H7 (cell line): Measurements from ENCODE around the gene SPSB2. TPM values are rescaled to one million over a fixed set of nuclear protein-coding genes. Genes with fewer than 3 reads are reported as not detected.
"Not testable (repeated sequence)": the region's sequence is repeated elsewhere in the genome, so short reads cannot be mapped to it uniquely, and the experiment has no call there.

Experiments
- DNase-seq: peaks from one replicate; pipeline ENCODE4 v3.0.0; 2012
- H3K27me3 ChIP-seq: 2 replicates; pipeline ENCODE4 v1.6.0; 2011; ENCODE audit warnings: mild to moderate bottlenecking, low read length; ENCODE audit not compliant: control insufficient read depth, insufficient read depth
- H3K36me3 ChIP-seq: replicated peaks from 2 replicates; pipeline ENCODE4 v1.5.1; 2011; ENCODE audit warnings: low read length; ENCODE audit not compliant: control insufficient read depth, insufficient read depth
- H3K4me3 ChIP-seq: 2 replicates; pipeline ENCODE4 v1.5.1; 2011; ENCODE audit warnings: low read depth, mild to moderate bottlenecking, control low read depth, low read length, moderate library complexity; ENCODE audit not compliant: insufficient read depth
- total RNA-seq: library from RNA; depleted of rRNA; stranded (reverse); fragments of >200 nt; shearing (Covaris generic); gene quantifications from 2 replicates; pipeline ENCODE4 v1.2.3, GENCODE V29; 2014

SPSB2 gene
- total RNA-seq, 1 experiment from 2014 or later: 28.7 TPM

- H3K4me3 ChIP-seq, H3K27me3 ChIP-seq, H3K36me3 ChIP-seq, DNase-seq: not testable (repeated sequence)
Measured at GRCh38 chr12:6888794-6889193, 15.7 kb upstream of the SPSB2 start.

- no peaks in the 10 kb centered on the region; the same call in 1 of the 2 replicates for H3K36me3 ChIP-seq
- DNase-seq: no peak
- no peaks in the 10 kb centered on the region for H3K27me3 ChIP-seq
- H3K4me3 ChIP-seq: no peak overlapping the region
Measured at GRCh38 chr12:6888360-6888759, 15.3 kb upstream of the SPSB2 start.

DNA sequence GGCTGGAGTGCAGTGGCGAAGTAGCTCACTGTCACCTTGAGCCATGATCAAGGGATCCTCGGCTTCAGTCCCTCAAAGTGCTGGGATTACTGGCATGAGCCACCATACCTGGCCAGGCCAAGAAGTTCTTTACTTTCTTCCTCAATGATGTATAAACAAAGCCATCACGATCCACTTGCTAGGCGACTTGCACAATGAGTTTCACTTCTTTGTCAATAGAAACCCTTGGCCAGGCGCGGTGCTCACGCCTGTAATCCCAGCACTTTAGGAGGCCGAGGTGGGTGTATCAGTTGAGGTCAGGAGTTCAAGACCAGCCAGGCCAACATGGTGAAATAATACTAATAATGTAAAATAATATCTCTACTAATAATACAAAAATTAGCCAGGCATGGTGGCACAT lies 14.4 kb upstream of the SPSB2 start:
- no peaks in the 10 kb centered on the region; the same call in 1 of the 2 replicates for H3K36me3 ChIP-seq
- DNase-seq: no peak
- H3K27me3 ChIP-seq: no peaks in the 10 kb centered on the region
- no peak overlapping the region for H3K4me3 ChIP-seq

GRCh38 chr12:6886206-6886999 lies 13.3 kb upstream of the SPSB2 start:
- not testable (repeated sequence) for H3K4me3 ChIP-seq, DNase-seq, H3K27me3 ChIP-seq, H3K36me3 ChIP-seq

GRCh38 chr12:6884539-6884938 lies 11.4 kb upstream of the SPSB2 start:
- no peaks in the 10 kb centered on the region for H3K27me3 ChIP-seq
- H3K36me3 ChIP-seq: no peaks in the 10 kb centered on the region; the same call in 1 of the 2 replicates
- H3K4me3 ChIP-seq: no peak overlapping the region
- no peak for DNase-seq

DNA sequence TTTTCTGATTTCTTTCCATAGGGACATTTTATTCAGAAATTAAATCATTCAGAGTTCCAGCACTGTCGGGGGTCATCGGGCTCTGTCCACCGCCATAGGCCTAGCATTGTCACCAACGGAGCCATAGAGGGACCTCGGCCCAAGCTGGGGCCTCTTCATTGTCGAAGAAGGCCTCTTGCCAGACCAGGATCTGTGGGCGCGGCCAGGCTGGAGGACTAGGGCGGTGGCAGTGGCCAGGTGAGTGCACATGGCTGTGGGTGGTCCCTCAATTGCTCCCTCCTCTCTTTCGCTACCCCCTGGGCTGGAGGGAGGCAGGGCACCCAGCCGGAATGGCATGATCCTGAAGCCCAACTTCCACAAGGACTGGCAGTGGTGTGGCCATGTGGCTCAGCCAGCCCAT lies 10.6 kb upstream of the SPSB2 start:
- no peaks in the 10 kb centered on the region; the same call in 1 of the 2 replicates for H3K36me3 ChIP-seq
- H3K4me3 ChIP-seq: no peak overlapping the region
- no peaks in the 10 kb centered on the region for H3K27me3 ChIP-seq
- peak; percentile 13 for DNase-seq

DNA sequence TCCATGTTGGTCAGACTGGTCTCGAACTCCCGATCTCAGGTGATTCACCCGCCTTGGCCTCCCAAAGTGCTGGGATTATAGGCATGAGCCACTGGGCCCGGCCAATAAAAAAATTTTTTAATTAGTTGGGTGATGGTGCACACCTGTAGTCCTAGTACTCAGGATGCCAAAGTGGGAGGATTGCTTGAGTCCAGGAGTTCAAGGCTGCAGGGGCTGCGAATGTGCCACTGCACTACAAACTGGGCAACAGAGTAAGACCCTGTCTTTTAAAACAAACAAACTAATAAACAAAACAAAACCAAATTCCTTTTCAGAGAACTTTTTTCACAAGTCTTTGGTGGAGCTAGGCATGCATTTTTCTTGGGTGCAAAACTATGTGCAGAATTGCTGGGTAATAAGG lies 10.1 kb upstream of the SPSB2 start:
- no peaks in the 10 kb centered on the region; the same call in 1 of the 2 replicates for H3K36me3 ChIP-seq
- no peak for DNase-seq
- H3K4me3 ChIP-seq: no peak overlapping the region
- H3K27me3 ChIP-seq: no peaks in the 10 kb centered on the region

DNA sequence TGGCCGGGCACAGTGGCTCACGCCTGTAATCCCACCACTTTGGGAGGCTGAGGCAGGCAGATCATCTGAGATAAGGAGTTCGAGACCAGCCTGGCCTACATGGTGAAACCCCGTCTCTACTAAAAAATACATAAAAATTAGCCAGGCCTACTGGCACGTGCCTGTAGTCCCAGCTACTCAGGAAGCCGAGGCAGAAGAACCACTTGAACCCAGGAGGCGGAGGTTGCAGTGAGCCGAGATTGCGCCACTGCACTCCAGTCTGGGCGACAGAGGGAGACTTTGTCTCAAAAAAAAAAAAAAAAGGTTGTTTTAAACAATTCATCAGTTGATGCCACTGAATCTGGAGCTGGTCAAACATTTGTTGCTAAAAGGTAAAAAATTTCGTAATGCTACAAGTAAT lies 6.7 kb upstream of the SPSB2 start:
- H3K36me3 ChIP-seq, H3K4me3 ChIP-seq, DNase-seq: not testable (repeated sequence)

GRCh38 chr12:6874015-6874368 lies 889 bp upstream of the SPSB2 start:
- H3K36me3 ChIP-seq: peaks cover 19% of the 10 kb centered on the region
- DNase-seq, H3K27me3 ChIP-seq: not testable (repeated sequence)
- peak overlapping the region; percentile 58 for H3K4me3 ChIP-seq

More for the DNA sequence above, 6.7 kb upstream of the SPSB2 start:
- H3K27me3 ChIP-seq: not testable (repeated sequence)

DNA sequence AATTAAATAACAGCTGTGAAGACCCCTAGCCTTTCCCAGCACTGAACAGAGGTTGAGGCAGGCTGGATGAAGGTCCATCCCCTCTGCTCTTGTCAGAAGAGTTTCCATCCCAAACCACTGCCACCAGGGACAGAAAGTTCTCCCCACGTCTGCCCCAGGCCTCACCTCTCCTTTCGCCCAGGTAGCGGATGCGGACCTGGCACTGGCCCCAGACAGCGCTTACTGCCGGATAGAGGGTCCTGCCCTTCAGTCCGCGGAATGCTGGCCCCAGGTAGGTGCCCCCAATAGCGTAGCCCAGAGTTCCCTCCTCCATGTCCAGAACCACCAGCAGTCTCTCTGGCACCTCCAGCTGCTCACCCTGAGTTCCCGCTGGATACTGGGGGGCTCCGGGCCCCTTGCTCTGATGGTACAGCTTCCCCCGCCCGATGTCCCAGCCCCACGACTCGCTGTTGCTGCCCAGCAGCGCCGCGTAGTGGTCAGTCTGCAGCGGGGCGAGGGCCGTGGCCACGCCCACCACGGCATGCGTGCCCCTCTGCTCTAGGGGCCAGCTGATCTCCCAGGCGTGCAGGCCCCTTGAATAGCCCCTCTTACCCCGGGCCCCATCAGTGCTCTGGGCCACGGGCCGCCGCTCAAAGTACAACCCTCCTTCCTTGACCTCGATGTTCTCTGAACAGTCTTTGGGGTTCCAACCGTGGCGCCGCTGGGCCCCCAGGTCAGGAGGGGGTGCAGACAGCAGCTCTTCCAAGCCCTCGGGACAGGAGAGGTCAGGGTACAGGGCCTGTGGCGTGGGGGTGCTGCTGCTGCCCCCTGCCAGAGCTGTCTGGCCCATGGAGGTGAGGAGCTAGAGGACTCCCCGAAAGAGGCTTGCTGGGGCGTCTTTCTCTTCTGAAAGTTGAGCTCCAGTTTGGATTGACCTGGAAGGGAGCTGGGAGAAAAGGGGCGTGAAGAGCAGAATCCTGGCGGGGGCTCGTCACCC lies 742 bp downstream of the SPSB2 start:
- H3K27me3 ChIP-seq: no peaks in the 10 kb centered on the region
- DNase-seq: peak; percentile 95
- H3K4me3 ChIP-seq: peak overlapping the region; percentile 88
- peaks cover 20% of the 10 kb centered on the region for H3K36me3 ChIP-seq

DNA sequence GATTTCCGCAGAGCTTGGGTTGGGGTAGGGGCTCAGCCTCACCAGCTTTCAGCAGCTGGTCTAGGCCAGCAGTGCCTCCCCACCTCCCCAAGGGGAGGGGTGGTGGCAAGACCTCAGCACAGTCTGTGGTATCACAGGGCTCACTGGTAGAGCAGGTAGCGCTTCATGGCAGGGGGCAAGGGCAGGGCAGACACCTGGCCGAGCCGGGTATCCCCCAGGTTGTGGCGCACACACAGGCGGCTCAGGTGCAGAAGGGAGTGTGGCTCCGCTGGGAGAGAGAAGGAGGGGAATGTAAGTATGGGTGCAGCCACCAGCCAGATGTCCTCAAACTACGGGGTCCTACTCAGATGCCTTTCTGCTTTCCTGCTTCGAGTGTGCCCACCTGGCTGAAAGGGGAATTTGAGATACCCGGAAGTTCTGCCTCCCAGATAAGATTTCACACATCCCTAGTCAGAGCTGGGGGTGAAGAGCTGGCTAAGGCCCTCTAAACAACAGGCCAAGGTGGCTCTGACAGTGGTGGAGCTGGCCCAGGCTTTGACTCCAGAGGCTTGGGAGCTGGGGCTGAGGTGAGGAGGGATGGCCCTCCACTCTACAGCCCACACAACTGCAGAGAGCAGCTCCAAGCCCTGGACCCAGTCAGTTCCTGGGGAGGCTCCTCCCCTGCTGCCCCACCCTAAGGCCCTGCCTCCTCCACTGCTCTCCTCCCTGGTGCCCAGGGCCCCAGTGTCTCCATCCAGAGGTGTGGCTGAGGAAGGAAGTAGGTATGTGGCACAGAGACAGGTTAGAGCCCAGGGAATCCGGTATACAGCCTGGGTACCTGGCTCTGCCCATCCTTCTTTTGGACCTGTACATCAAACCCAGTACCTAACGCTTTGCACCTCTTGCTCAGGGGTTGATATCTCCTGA lies 1.8 kb downstream of the SPSB2 start:
- no peaks in the 10 kb centered on the region for H3K27me3 ChIP-seq
- peak; percentile 62 for DNase-seq

GRCh38 chr12:6870304-6870703 lies 2.8 kb downstream of the SPSB2 start:
- not testable (repeated sequence) for H3K4me3 ChIP-seq, H3K27me3 ChIP-seq, DNase-seq
- peaks cover 19% of the 10 kb centered on the region for H3K36me3 ChIP-seq

More for the DNA sequence above, 1.8 kb downstream of the SPSB2 start:
- Histone ChIP-seq H3K4me3 (0 out of 2 replicates have a peak overlapping the region, but pooled peaks have one; percentile 4), H3K36me3 (peaks cover 19% of the 10 kb centered on the region)

GRCh38 chr12:6869049-6870021 lies 3.8 kb downstream of the SPSB2 start:
- Histone ChIP-seq H3K4me3 (peak overlapping the region; percentile 96), H3K27me3 (no peaks in the 10 kb centered on the region), H3K36me3 (peaks cover 24% of the 10 kb centered on the region)
- DNase-seq: peak; percentile 91
